ENCODE data around the gene CCL20. TPM values are rescaled to one million over a fixed set of nuclear protein-coding genes. Genes with fewer than 3 reads are reported as not detected.

The CCL20 gene, protein sequence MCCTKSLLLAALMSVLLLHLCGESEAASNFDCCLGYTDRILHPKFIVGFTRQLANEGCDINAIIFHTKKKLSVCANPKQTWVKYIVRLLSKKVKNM
- total RNA-seq (10 to 100 TPM in 1 of 2 donors, 1 to 10 TPM in 1; 8.0 to 46.8 TPM), polyA plus RNA-seq (100 to 1,000 TPM in 1 of 2 donors, 10 to 100 TPM in 1; 48.2 to 712 TPM)
- long read RNA-seq, donor 1, partial matches to known transcripts, result 0 of 1 reads
- long read RNA-seq, donor 1, other reads (novel, unspliced or antisense), result 0 of 1 reads
- long read RNA-seq, donor 2, transcript CCL20-202 (4 exons, 839 nt), result major isoform, 5 of 5 reads
- long read RNA-seq, donor 2, partial matches to known transcripts, result 0 of 5 reads
- long read RNA-seq, donor 2, other reads (novel, unspliced or antisense), result 0 of 5 reads
- long read RNA-seq, donor 3, result 0 reads
- long read RNA-seq, donor 4, result 0 reads
- long read RNA-seq, donor 5, result 0 reads

DNA sequence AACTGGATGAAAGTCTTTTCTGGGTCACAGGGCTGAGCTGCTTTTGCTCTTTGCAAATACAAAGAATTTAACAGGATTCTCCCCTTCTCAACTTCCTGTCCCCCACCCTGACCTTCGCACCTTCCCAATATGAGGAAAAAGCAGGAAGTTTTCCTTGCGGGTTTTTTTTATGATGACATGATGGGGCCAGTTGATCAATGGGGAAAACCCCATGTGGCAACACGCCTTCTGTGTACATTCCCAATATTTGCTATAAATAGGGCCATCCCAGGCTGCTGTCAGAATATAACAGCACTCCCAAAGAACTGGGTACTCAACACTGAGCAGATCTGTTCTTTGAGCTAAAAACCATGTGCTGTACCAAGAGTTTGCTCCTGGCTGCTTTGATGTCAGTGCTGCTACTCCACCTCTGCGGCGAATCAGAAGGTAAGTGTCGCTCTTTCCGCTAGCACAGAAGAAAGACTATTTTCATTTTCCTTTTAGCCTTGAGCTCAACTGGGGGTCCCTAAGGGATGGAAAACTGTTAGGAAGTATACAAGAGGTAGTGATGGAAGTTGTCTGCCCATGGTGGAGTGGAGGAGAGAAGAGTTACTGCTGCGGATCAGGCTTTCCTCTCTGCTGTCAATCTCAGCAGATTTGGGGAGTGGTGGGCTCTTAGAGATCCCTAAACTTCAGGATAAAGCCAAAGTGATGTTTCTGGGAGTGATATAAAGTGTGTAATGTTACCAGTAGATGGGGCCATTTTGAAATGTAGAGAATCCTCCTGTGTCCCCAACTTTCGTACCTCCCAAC is at the start of gene CCL20:
Gene CCL20, plus strand, starts transcription at position 281 of the 792 bp plus-strand sequence. Its CDS starts 70 bp downstream, at position 351.
- Histone ChIP-seq H3K9me3 (ENCODE audit: control insufficient read depth in 4 of 4, insufficient read depth in 3 of 4, low read length in 3 of 4) (no peaks in the 10 kb centered on the region), H3K4me3 (no peak within 1 kb of the TSS), H3K27ac (ENCODE audit: low read depth in 1 of 2, low read length in 1 of 2) (no peak within 1 kb of the TSS), H3K36me3 (ENCODE audit: control insufficient read depth in 4 of 4, insufficient read depth in 4 of 4, low read length in 4 of 4) (no peaks in the 10 kb centered on the region), H3K9ac (ENCODE audit: insufficient read depth in 1 of 2, low read length in 2 of 2) (no peak within 1 kb of the TSS), H3K4me1 (ENCODE audit: control insufficient read depth in 5 of 5, insufficient read depth in 5 of 5, low read length in 5 of 5) (peaks cover 0 to 2% (median 0%) of the 10 kb centered on the region in 5 donors), H3K27me3 (ENCODE audit: control insufficient read depth in 3 of 3, insufficient read depth in 3 of 3, low read length in 2 of 3) (no peaks in the 10 kb centered on the region)
- WGBS, 2 donors, result 76 to 79% methylated on average over 9 of the region's 9 CpGs
- no peak for TF ChIP-seq CTCF (IDR thresholded peaks at IDR 0.05; ENCODE audit: control extremely low read depth, extremely low read depth)
- DNase-seq, result no peak
- ATAC-seq (ENCODE audit: insufficient read depth, low FRiP score), result no peak

- Histone ChIP-seq H3K27ac (ENCODE audit: low read depth in 1 of 2, low read length in 1 of 2) (no peak overlapping the region), H3K27me3 (ENCODE audit: control insufficient read depth in 3 of 3, insufficient read depth in 3 of 3, low read length in 2 of 3) (no peaks in the 10 kb centered on the region), H3K4me3 (no peak overlapping the region), H3K9me3 (ENCODE audit: control insufficient read depth in 4 of 4, insufficient read depth in 3 of 4, low read length in 3 of 4) (no peaks in the 10 kb centered on the region), H3K4me1 (ENCODE audit: control insufficient read depth in 5 of 5, insufficient read depth in 5 of 5, low read length in 5 of 5) (peaks cover 0 to 9% (median 0%) of the 10 kb centered on the region in 5 donors), H3K36me3 (ENCODE audit: control insufficient read depth in 4 of 4, insufficient read depth in 4 of 4, low read length in 4 of 4) (no peaks in the 10 kb centered on the region), H3K9ac (ENCODE audit: insufficient read depth in 1 of 2, low read length in 2 of 2) (no peak overlapping the region)
- DNase-seq, result no peak
- 58 to 59% methylated on average over 4 of the region's 4 CpGs for WGBS, 2 donors
- no peak for ATAC-seq (ENCODE audit: insufficient read depth, low FRiP score)
- TF ChIP-seq CTCF (IDR thresholded peaks at IDR 0.05; ENCODE audit: control extremely low read depth, extremely low read depth), result no peak
Measured at GRCh38 chr2:227765788-227766372, 47.8 kb upstream of the CCL20 start.

DNA sequence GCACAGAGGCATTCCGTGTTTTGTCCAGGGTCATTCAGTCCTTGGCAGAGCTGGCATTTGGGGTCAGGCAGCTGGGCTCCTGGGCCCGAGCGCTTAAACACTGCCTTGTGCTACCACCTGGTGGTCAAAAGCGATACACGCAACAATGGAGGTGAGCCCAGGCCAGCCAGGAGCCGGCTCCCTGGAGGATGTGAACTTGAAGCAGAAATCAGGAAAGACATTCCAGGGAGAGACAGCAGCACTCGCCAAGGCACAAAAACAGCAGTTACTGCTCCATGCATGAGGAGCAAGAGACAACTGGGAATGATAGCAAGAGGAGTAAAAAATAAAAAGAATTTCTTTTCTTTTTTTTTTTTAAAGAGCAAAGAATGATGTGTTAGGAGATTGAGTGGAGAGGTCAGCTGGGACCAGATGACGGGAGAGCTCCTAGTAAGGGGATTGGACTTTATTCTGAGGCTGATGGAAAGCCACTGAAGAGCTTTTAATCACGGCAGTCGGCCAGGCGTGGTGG is 47.2 kb upstream of the CCL20 start:
- no peak overlapping the region for H3K27ac ChIP-seq (ENCODE audit: low read depth in 1 of 2, low read length in 1 of 2)
- no peak overlapping the region for H3K9ac ChIP-seq (ENCODE audit: insufficient read depth in 1 of 2, low read length in 2 of 2)
- peak; percentile 88 for TF ChIP-seq CTCF (IDR thresholded peaks at IDR 0.05; ENCODE audit: control extremely low read depth, extremely low read depth)
- no peaks in the 10 kb centered on the region for H3K9me3 ChIP-seq (ENCODE audit: control insufficient read depth in 4 of 4, insufficient read depth in 3 of 4, low read length in 3 of 4)
- H3K36me3 ChIP-seq (ENCODE audit: control insufficient read depth in 4 of 4, insufficient read depth in 4 of 4, low read length in 4 of 4), result no peaks in the 10 kb centered on the region
- no peaks in the 10 kb centered on the region for H3K27me3 ChIP-seq (ENCODE audit: control insufficient read depth in 3 of 3, insufficient read depth in 3 of 3, low read length in 2 of 3)
- peaks cover 0 to 9% (median 0%) of the 10 kb centered on the region in 5 donors for H3K4me1 ChIP-seq (ENCODE audit: control insufficient read depth in 5 of 5, insufficient read depth in 5 of 5, low read length in 5 of 5)
- H3K4me3 ChIP-seq, result no peak overlapping the region
- ATAC-seq (ENCODE audit: insufficient read depth, low FRiP score) (peak; percentile 83), DNase-seq (peak; percentile 79 to 81 (median 80))
- 24 to 30% methylated on average over 11 of the region's 11 CpGs for WGBS, 2 donors

All from lung (tissue), 16 donors.